AG10803 (cell line): ENCODE measurements around the gene IFT81.
"Not testable (repeated sequence)": the region's sequence is repeated elsewhere in the genome, so short reads cannot be mapped to it uniquely, and the experiment has no call there.

Experiments used
- DNase-seq: peaks from one replicate; pipeline ENCODE4 v3.0.0; 2010; ENCODE audit warnings: low read depth
- H3K4me3 ChIP-seq: 2 replicates; pipeline ENCODE4 v1.5.1; 2011; ENCODE audit warnings: mild to moderate bottlenecking, low read length, control low read depth
- CTCF ChIP-seq: conservative IDR thresholded peaks from 2 replicates; pipeline ENCODE4 v1.5.1; 2011; ENCODE audit warnings: mild to moderate bottlenecking, low read length, control low read depth, inconsistent platforms

Gene IFT81

GRCh38 chr12:110109837-110110535 lies 14.2 kb upstream of the IFT81 start:
- TF ChIP-seq CTCF, result no peak
- H3K4me3 ChIP-seq, result peak overlapping the region; percentile 37
- no peak for DNase-seq

- no peak overlapping the region for H3K4me3 ChIP-seq
- no peak for DNase-seq
- TF ChIP-seq CTCF, result no peak
Observed at GRCh38 chr12:110111476-110112334, 12.5 kb upstream of the IFT81 start.

GRCh38 chr12:110112335-110112660 lies 11.9 kb upstream of the IFT81 start:
- no peak for TF ChIP-seq CTCF
- DNase-seq, result no peak
- no peak overlapping the region for H3K4me3 ChIP-seq

- DNase-seq, result no peak
- no peak overlapping the region for H3K4me3 ChIP-seq
- TF ChIP-seq CTCF, result no peak
Observed at GRCh38 chr12:110114528-110114937, 9.6 kb upstream of the IFT81 start.

- no peak for TF ChIP-seq CTCF
- no peak overlapping the region for H3K4me3 ChIP-seq
- DNase-seq, result no peak
Observed at GRCh38 chr12:110115675-110116074, 8.5 kb upstream of the IFT81 start.

GRCh38 chr12:110116623-110117022 lies 7.5 kb upstream of the IFT81 start:
- no peak for DNase-seq
- no peak overlapping the region for H3K4me3 ChIP-seq
- TF ChIP-seq CTCF, result no peak

- H3K4me3 ChIP-seq, DNase-seq: not testable (repeated sequence)
Observed at GRCh38 chr12:110117210-110117609, 6.9 kb upstream of the IFT81 start.
